ENCODE measurements around the gene MLH1. TPM values are rescaled to one million over a fixed set of nuclear protein-coding genes. Genes with fewer than 3 reads are reported as not detected.
"Not testable (repeated sequence)": the region's sequence is repeated elsewhere in the genome, so short reads cannot be mapped to it uniquely, and the experiment has no call there.

The MLH1 gene
- total RNA-seq, 1 experiment from 2014 or later, result 79.7 TPM

DNA sequence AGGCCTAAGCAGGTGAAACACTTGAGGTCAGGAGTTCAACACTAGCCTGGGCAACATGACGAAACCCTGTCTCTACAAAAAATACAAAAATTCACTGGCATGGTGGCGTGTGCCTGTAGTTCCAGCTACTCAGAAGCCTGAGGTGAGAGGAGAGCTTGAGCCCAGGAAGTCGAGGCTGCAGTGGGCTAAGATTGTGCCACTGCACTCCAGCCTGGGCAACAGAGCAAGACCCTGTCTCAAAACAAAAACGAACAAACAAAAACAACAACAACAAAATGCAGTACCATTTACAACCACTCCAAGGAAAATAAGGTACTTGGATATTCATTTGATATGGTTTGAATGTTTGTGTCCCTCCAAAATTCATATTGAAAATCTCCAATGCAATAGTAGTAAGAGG lies 32.8 kb upstream of the MLH1 start:
- ChIA-PET POLR2A (ENCODE audit: unreplicated experiment) (interaction anchor here (0.5 kb wide), 1 partner anchor 220 kb away, joined by 3 read pairs; no protein-coding TSS in a partner anchor), CTCF (interaction anchor here (3.0 kb wide), 1 partner anchor 54 kb away, joined by 84 read pairs; no protein-coding TSS in a partner anchor)
- Histone ChIP-seq H3K4me3 (ENCODE audit: low read length) (no peak overlapping the region), H3F3A (ENCODE audit: low read length, unreplicated experiment) (peaks cover 3% of the 10 kb centered on the region), H3K27me3 (ENCODE audit: low read length) (no peaks in the 10 kb centered on the region), H2AFZ (ENCODE audit: low read length) (no peak overlapping the region), H3K79me2 (ENCODE audit: low read length) (no peaks in the 10 kb centered on the region), H3K36me3 (ENCODE audit: low read depth, low read length) (no peaks in the 10 kb centered on the region), H4K20me1 (ENCODE audit: low read length) (no peaks in the 10 kb centered on the region), H3K9ac (ENCODE audit: low read length) (no peak overlapping the region), H3K4me2 (ENCODE audit: low read length) (no peak overlapping the region), H3K27ac (ENCODE audit: low read length) (peak overlapping the region; percentile 19; the same call in 1 of the 2 replicates), H3K9me3 (ENCODE audit: low read length) (no peaks in the 10 kb centered on the region), H3K4me1 (ENCODE audit: insufficient read depth, low read length) (peaks cover 43% of the 10 kb centered on the region), H3K9me2 (replicated peaks; ENCODE audit: low read length) (no peaks in the 10 kb centered on the region)
- intact Hi-C loops (cut with micrococcal nuclease), result no loop called here
- no TSS peak for BruUV-seq (replicated peaks)
- DNase-seq (no peak), ATAC-seq (no peak)
- TF ChIP-seq EZH2phosphoT487 (IDR thresholded peaks at IDR 0.05; ENCODE audit: borderline replicate concordance, low read length) (no peak), EZH2 (IDR thresholded peaks at IDR 0.05; ENCODE audit: low read length, unreplicated experiment) (no peak)
- TF ChIP-seq, protein P1, sequence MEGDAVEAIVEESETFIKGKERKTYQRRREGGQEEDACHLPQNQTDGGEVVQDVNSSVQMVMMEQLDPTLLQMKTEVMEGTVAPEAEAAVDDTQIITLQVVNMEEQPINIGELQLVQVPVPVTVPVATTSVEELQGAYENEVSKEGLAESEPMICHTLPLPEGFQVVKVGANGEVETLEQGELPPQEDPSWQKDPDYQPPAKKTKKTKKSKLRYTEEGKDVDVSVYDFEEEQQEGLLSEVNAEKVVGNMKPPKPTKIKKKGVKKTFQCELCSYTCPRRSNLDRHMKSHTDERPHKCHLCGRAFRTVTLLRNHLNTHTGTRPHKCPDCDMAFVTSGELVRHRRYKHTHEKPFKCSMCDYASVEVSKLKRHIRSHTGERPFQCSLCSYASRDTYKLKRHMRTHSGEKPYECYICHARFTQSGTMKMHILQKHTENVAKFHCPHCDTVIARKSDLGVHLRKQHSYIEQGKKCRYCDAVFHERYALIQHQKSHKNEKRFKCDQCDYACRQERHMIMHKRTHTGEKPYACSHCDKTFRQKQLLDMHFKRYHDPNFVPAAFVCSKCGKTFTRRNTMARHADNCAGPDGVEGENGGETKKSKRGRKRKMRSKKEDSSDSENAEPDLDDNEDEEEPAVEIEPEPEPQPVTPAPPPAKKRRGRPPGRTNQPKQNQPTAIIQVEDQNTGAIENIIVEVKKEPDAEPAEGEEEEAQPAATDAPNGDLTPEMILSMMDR (conservative IDR thresholded peaks at IDR 0.05; ENCODE audit: low read depth, low read length), result no peak

DNA sequence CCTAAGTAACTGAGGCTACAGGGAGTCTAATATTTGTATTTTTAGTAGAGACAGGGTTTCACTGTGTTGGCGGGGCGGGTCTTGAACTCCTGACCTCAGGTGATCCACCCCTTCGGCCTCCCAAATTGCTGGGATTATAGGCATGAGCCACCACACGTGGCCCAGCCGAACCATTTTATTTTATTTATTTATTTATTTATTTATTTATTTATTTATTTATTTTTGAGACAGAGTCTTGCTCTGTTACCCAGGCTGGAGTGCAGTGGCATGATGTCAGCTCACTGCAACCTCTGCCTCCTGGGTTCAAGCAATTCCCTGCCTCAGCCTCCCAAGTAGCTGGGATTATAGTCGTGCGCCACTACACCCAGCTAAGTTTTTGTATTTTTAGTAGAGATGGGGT lies 30.3 kb upstream of the MLH1 start:
- ATAC-seq; H3K36me3 ChIP-seq (ENCODE audit: low read depth, low read length); H3K27ac ChIP-seq (ENCODE audit: low read length); H3K4me2 ChIP-seq (ENCODE audit: low read length); H3K9me3 ChIP-seq (ENCODE audit: low read length); DNase-seq; intact Hi-C loops (cut with micrococcal nuclease); BruUV-seq (replicated peaks); H3K27me3 ChIP-seq (ENCODE audit: low read length); H3K79me2 ChIP-seq (ENCODE audit: low read length); H3K4me3 ChIP-seq (ENCODE audit: low read length); H3F3A ChIP-seq (ENCODE audit: low read length, unreplicated experiment); CTCF ChIA-PET; H4K20me1 ChIP-seq (ENCODE audit: low read length); H3K9me2 ChIP-seq (replicated peaks; ENCODE audit: low read length); H3K9ac ChIP-seq (ENCODE audit: low read length); H2AFZ ChIP-seq (ENCODE audit: low read length): not testable (repeated sequence)
- POLR2A ChIA-PET (ENCODE audit: unreplicated experiment), result interaction anchor here (0.7 kb wide), 1 partner anchor 53 kb away, joined by 4 read pairs; no protein-coding TSS in a partner anchor
- H3K4me1 ChIP-seq (ENCODE audit: insufficient read depth, low read length), result peaks cover 34% of the 10 kb centered on the region

GRCh38 chr3:36964331-36964730 lies 29.0 kb upstream of the MLH1 start:
- Histone ChIP-seq H3K4me1 (ENCODE audit: insufficient read depth, low read length) (peaks cover 25% of the 10 kb centered on the region), H3K9ac (ENCODE audit: low read length) (no peak overlapping the region), H3K9me2 (replicated peaks; ENCODE audit: low read length) (no peaks in the 10 kb centered on the region), H3K9me3 (ENCODE audit: low read length) (no peaks in the 10 kb centered on the region), H3K79me2 (ENCODE audit: low read length) (no peaks in the 10 kb centered on the region), H3F3A (ENCODE audit: low read length, unreplicated experiment) (no peaks in the 10 kb centered on the region), H3K4me2 (ENCODE audit: low read length) (no peak overlapping the region), H3K27ac (ENCODE audit: low read length) (no peak overlapping the region), H3K36me3 (ENCODE audit: low read depth, low read length) (no peaks in the 10 kb centered on the region), H3K4me3 (ENCODE audit: low read length) (no peak overlapping the region), H3K27me3 (ENCODE audit: low read length) (no peaks in the 10 kb centered on the region), H4K20me1 (ENCODE audit: low read length) (no peaks in the 10 kb centered on the region), H2AFZ (ENCODE audit: low read length) (no peak overlapping the region)
- ATAC-seq, result no peak
- no TSS peak for BruUV-seq (replicated peaks)
- DNase-seq, result no peak
- ChIA-PET CTCF (no interaction called here), POLR2A (ENCODE audit: unreplicated experiment) (no interaction called here)
- TF ChIP-seq, protein P1 (conservative IDR thresholded peaks at IDR 0.05; ENCODE audit: low read depth, low read length), result no peak
- TF ChIP-seq EZH2phosphoT487 (IDR thresholded peaks at IDR 0.05; ENCODE audit: borderline replicate concordance, low read length), result no peak
- no peak for TF ChIP-seq EZH2 (IDR thresholded peaks at IDR 0.05; ENCODE audit: low read length, unreplicated experiment)
- intact Hi-C loops (cut with micrococcal nuclease), result no loop called here

Measured in PC-3 (cell line).